HT1080 (cell line): ENCODE measurements around the gene ZNF611. TPM values are rescaled to one million over a fixed set of nuclear protein-coding genes. Genes with fewer than 3 reads are reported as not detected.
"Not testable (repeated sequence)": the region's sequence is repeated elsewhere in the genome, so short reads cannot be mapped to it uniquely, and the experiment has no call there.

ENCODE experiments used
- DNase-seq: peaks from one replicate; pipeline ENCODE4 v3.0.0-alpha.2; 2015; ENCODE audit warnings: low read depth
- total RNA-seq: library from RNA; depleted of rRNA; stranded (reverse); fragments of >200 nt; shearing (Covaris generic); gene quantifications from 2 replicates; pipeline ENCODE4 v1.2.3, GENCODE V29; 2014; rRNA removed

Gene ZNF611
- total RNA-seq, 1 experiment from 2014 or later = 3.6 TPM

- DNase-seq = no peak
Measured at GRCh38 chr19:52687684-52688083, 47.2 kb downstream of the ZNF611 start.

GRCh38 chr19:52685811-52686210 lies 49.0 kb downstream of the ZNF611 start:
- no peak for DNase-seq

- DNase-seq = not testable (repeated sequence)
Measured at GRCh38 chr19:52681216-52681615, 53.6 kb downstream of the ZNF611 start.

- no peak for DNase-seq
Measured at GRCh38 chr19:52679598-52679997, 55.2 kb downstream of the ZNF611 start.

- DNase-seq = not testable (repeated sequence)
Measured at GRCh38 chr19:52675239-52675638, 59.6 kb downstream of the ZNF611 start.

GRCh38 chr19:52673014-52673413 lies 61.8 kb downstream of the ZNF611 start:
- no peak for DNase-seq

- peak; percentile 20 for DNase-seq
Measured at GRCh38 chr19:52670046-52670445, 64.8 kb downstream of the ZNF611 start.

- DNase-seq = no peak
Measured at GRCh38 chr19:52669586-52669985, 65.3 kb downstream of the ZNF611 start.

- no peak for DNase-seq
Measured at GRCh38 chr19:52667972-52668371, 66.9 kb downstream of the ZNF611 start.

GRCh38 chr19:52666506-52666905 lies 68.3 kb downstream of the ZNF611 start:
- no peak for DNase-seq

GRCh38 chr19:52665529-52665928 lies 69.3 kb downstream of the ZNF611 start:
- DNase-seq = peak; percentile 78

- no peak for DNase-seq
Measured at GRCh38 chr19:52665027-52665426, 69.8 kb downstream of the ZNF611 start.

GRCh38 chr19:52664461-52664860 lies 70.4 kb downstream of the ZNF611 start:
- no peak for DNase-seq

GRCh38 chr19:52662631-52663030 lies 72.2 kb downstream of the ZNF611 start:
- peak; percentile 21 for DNase-seq

GRCh38 chr19:52660981-52661380 lies 73.9 kb downstream of the ZNF611 start:
- DNase-seq = peak; percentile 13

- no peak for DNase-seq
Measured at GRCh38 chr19:52659013-52659412, 75.8 kb downstream of the ZNF611 start.

- no peak for DNase-seq
Measured at GRCh38 chr19:52658595-52658994, 76.2 kb downstream of the ZNF611 start.

GRCh38 chr19:52653161-52653560 lies 81.7 kb downstream of the ZNF611 start:
- no peak for DNase-seq

Other genes with a start within 250 kb of the ZNF611 start
- 0.16 TPM in 1 of 2 replicates, not detected in the other for gene ZNF808, start 207.4 kb downstream of the ZNF611 start, total RNA-seq
- gene ZNF701, start 164.8 kb downstream of the ZNF611 start, total RNA-seq = 2.2 and 2.7 TPM in 2 replicates
- 15.7 and 22.4 TPM in 2 replicates for gene ZNF83, start 96.7 kb downstream of the ZNF611 start, total RNA-seq
- gene ZNF600, start 51.7 kb upstream of the ZNF611 start, total RNA-seq = 0.17 and 0.50 TPM in 2 replicates
- 4.0 and 7.4 TPM in 2 replicates for gene ZNF28, start 86.6 kb upstream of the ZNF611 start, total RNA-seq
- gene ZNF468, start 122.6 kb upstream of the ZNF611 start, total RNA-seq = 4.5 and 9.3 TPM in 2 replicates
- gene ZNF320, start 162.6 kb upstream of the ZNF611 start, total RNA-seq = 0.90 and 1.1 TPM in 2 replicates
- gene ZNF888, start 188.4 kb upstream of the ZNF611 start, total RNA-seq = 0.03 TPM in 1 of 2 replicates, not detected in the other
- not detected in 2 replicates for gene ZNF816, start 227.8 kb upstream of the ZNF611 start, total RNA-seq